Measurements from ENCODE around the gene DPP10. TPM values are rescaled to one million over a fixed set of nuclear protein-coding genes. Genes with fewer than 3 reads are reported as not detected.

Gene DPP10
- total RNA-seq, 4 donors from 2014 or later = 3.3 to 6.6 (median 4.7) TPM

- WGBS = 95% methylated on average over 2 of the region's 2 CpGs
- no peak for DNase-seq (ENCODE audit: extremely low spot score)
Measured at GRCh38 chr2:115779085-115779632, 1336.7 kb downstream of the DPP10 start.

GRCh38 chr2:115782286-115782685, 1339.8 kb downstream of the DPP10 start:
- no peak overlapping the region for H3K4me3 ChIP-seq
- intact Hi-C loops (cut with DNase I) = no loop called here
- TF ChIP-seq EP300 (IDR thresholded peaks at IDR 0.05) (no peak), POLR2A (IDR thresholded peaks at IDR 0.05; ENCODE audit: low read depth) (no peak), POLR2AphosphoS5 (IDR thresholded peaks at IDR 0.05) (no peak)
- TF ChIP-seq, protein P1, sequence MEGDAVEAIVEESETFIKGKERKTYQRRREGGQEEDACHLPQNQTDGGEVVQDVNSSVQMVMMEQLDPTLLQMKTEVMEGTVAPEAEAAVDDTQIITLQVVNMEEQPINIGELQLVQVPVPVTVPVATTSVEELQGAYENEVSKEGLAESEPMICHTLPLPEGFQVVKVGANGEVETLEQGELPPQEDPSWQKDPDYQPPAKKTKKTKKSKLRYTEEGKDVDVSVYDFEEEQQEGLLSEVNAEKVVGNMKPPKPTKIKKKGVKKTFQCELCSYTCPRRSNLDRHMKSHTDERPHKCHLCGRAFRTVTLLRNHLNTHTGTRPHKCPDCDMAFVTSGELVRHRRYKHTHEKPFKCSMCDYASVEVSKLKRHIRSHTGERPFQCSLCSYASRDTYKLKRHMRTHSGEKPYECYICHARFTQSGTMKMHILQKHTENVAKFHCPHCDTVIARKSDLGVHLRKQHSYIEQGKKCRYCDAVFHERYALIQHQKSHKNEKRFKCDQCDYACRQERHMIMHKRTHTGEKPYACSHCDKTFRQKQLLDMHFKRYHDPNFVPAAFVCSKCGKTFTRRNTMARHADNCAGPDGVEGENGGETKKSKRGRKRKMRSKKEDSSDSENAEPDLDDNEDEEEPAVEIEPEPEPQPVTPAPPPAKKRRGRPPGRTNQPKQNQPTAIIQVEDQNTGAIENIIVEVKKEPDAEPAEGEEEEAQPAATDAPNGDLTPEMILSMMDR (IDR thresholded peaks at IDR 0.05) = no peak
- H3K4me1 ChIP-seq = no peaks in the 10 kb centered on the region
- H3K9me3 ChIP-seq = no peaks in the 10 kb centered on the region
- no peaks in the 10 kb centered on the region for H3K27me3 ChIP-seq
- no peak for DNase-seq (ENCODE audit: extremely low spot score)
- H3K36me3 ChIP-seq = no peaks in the 10 kb centered on the region
- 82% methylated on average over 4 of the region's 4 CpGs for WGBS
- no peak overlapping the region for H3K27ac ChIP-seq (replicated peaks in 1 of 4)

More at GRCh38 chr2:115779085-115779632, 1336.7 kb downstream of the DPP10 start:
- Histone ChIP-seq H3K4me3 (no peak overlapping the region), H3K9me3 (no peaks in the 10 kb centered on the region), H3K27ac (replicated peaks in 1 of 4) (no peak overlapping the region), H3K27me3 (no peaks in the 10 kb centered on the region), H3K4me1 (no peaks in the 10 kb centered on the region), H3K36me3 (no peaks in the 10 kb centered on the region)
- TF ChIP-seq EP300 (IDR thresholded peaks at IDR 0.05) (no peak), POLR2A (IDR thresholded peaks at IDR 0.05; ENCODE audit: low read depth) (no peak), POLR2AphosphoS5 (IDR thresholded peaks at IDR 0.05) (no peak)
- TF ChIP-seq, protein P1 (IDR thresholded peaks at IDR 0.05) = no peak
- intact Hi-C loops (cut with DNase I) = no loop called here

GRCh38 chr2:115796078-115796477, 1353.6 kb downstream of the DPP10 start:
- WGBS = 82% methylated on average over 3 of the region's 3 CpGs
- DNase-seq (ENCODE audit: extremely low spot score) = no peak
- Histone ChIP-seq H3K27me3 (no peaks in the 10 kb centered on the region), H3K36me3 (no peaks in the 10 kb centered on the region), H3K27ac (replicated peaks in 1 of 4) (no peak overlapping the region), H3K9me3 (no peaks in the 10 kb centered on the region), H3K4me3 (no peak overlapping the region), H3K4me1 (no peaks in the 10 kb centered on the region)
- intact Hi-C loops (cut with DNase I) = no loop called here
- TF ChIP-seq POLR2A (IDR thresholded peaks at IDR 0.05; ENCODE audit: low read depth) (no peak), EP300 (IDR thresholded peaks at IDR 0.05) (no peak), POLR2AphosphoS5 (IDR thresholded peaks at IDR 0.05) (no peak)
- TF ChIP-seq, protein P1 (IDR thresholded peaks at IDR 0.05) = no peak

- no peaks in the 10 kb centered on the region for H3K9me3 ChIP-seq
- no peaks in the 10 kb centered on the region for H3K36me3 ChIP-seq
- intact Hi-C loops (cut with DNase I) = no loop called here
- 65% methylated on average over 3 of the region's 3 CpGs for whole genome bisulfite sequencing
- DNase-seq (ENCODE audit: extremely low spot score) = no peak
- H3K4me1 ChIP-seq = no peaks in the 10 kb centered on the region
- no peak overlapping the region for H3K4me3 ChIP-seq
- H3K27me3 ChIP-seq = no peaks in the 10 kb centered on the region
- TF ChIP-seq POLR2A (IDR thresholded peaks at IDR 0.05; ENCODE audit: low read depth) = no peak
- no peak for TF ChIP-seq POLR2AphosphoS5 (IDR thresholded peaks at IDR 0.05)
- no peak for TF ChIP-seq EP300 (IDR thresholded peaks at IDR 0.05)
- TF ChIP-seq, protein P1 (IDR thresholded peaks at IDR 0.05) = no peak
- H3K27ac ChIP-seq (replicated peaks in 1 of 4) = no peak overlapping the region
Measured at GRCh38 chr2:115807276-115807675, 1364.8 kb downstream of the DPP10 start.

- WGBS = 85% methylated on average over 1 of the region's 1 CpG
- DNase-seq (ENCODE audit: extremely low spot score) = no peak
- H3K9me3 ChIP-seq = no peaks in the 10 kb centered on the region
- no peaks in the 10 kb centered on the region for H3K4me1 ChIP-seq
- H3K4me3 ChIP-seq = no peak overlapping the region
- H3K27me3 ChIP-seq = no peaks in the 10 kb centered on the region
- no peaks in the 10 kb centered on the region for H3K36me3 ChIP-seq
- TF ChIP-seq, protein P1 (IDR thresholded peaks at IDR 0.05) = no peak
- TF ChIP-seq POLR2AphosphoS5 (IDR thresholded peaks at IDR 0.05) (no peak), POLR2A (IDR thresholded peaks at IDR 0.05; ENCODE audit: low read depth) (no peak), EP300 (IDR thresholded peaks at IDR 0.05) (no peak)
- no peak overlapping the region for H3K27ac ChIP-seq (replicated peaks in 1 of 4)
- intact Hi-C loops (cut with DNase I) = no loop called here
Measured at GRCh38 chr2:115825912-115826311, 1383.5 kb downstream of the DPP10 start.

Measured in esophagus muscularis mucosa (tissue), 4 donors.